HL-60 (cell line): ENCODE measurements around the gene WNT4.

Source experiments
- CTCF ChIP-seq: IDR thresholded peaks from one replicate; pipeline ENCODE4 v1.5.1; 2011; ENCODE audit warnings: low read length, control low read depth, inconsistent platforms; ENCODE audit not compliant: insufficient read depth
- GABPA ChIP-seq: IDR thresholded peaks from 2 replicates; pipeline ENCODE4 v1.6.1; 2012; ENCODE audit warnings: low read depth
- REST ChIP-seq: IDR thresholded peaks from 2 replicates; pipeline ENCODE4 v1.6.1; 2012; ENCODE audit warnings: low read depth; ENCODE audit not compliant: insufficient replicate concordance

GRCh38 chr1:22123901-22124404, 18.9 kb downstream of the WNT4 start:
- TF ChIP-seq CTCF (no peak), GABPA (no peak), REST (no peak)
